ENCODE data around the gene CAB39L.

GRCh38 chr13:49271264-49271663, 172.6 kb downstream of the CAB39L start:
- TF ChIP-seq, protein P1, sequence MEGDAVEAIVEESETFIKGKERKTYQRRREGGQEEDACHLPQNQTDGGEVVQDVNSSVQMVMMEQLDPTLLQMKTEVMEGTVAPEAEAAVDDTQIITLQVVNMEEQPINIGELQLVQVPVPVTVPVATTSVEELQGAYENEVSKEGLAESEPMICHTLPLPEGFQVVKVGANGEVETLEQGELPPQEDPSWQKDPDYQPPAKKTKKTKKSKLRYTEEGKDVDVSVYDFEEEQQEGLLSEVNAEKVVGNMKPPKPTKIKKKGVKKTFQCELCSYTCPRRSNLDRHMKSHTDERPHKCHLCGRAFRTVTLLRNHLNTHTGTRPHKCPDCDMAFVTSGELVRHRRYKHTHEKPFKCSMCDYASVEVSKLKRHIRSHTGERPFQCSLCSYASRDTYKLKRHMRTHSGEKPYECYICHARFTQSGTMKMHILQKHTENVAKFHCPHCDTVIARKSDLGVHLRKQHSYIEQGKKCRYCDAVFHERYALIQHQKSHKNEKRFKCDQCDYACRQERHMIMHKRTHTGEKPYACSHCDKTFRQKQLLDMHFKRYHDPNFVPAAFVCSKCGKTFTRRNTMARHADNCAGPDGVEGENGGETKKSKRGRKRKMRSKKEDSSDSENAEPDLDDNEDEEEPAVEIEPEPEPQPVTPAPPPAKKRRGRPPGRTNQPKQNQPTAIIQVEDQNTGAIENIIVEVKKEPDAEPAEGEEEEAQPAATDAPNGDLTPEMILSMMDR (IDR thresholded peaks at IDR 0.05) = no peak
- TF ChIP-seq POLR2A (IDR thresholded peaks at IDR 0.05) (no peak), POLR2AphosphoS5 (IDR thresholded peaks at IDR 0.05) (no peak)
